Measurements from ENCODE around the gene TCF20.

The TCF20 gene

DNA sequence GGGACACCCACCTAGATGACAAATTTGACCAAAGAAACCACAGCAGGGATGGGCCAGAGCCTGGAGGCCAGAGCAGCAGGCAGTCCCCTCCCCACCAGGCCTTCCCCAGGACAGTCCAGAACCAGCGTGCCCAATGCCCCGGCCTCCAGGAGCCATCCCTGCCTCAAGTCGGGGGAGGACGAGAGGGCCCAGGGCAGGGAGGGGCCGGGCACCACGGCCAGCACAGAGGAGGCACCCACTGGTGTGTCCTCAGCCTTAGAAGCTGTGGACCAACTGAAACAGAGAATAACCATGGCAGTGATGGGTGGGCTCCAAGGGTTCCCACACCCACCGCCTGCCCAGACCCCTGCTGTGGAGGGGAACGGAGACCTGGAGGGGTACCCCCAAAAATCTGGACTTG lies 28.3 kb upstream of the TCF20 start:
- no peak for DNase-seq
- H3K4me3 Mint-ChIP-seq: no peak overlapping the region
- H3K9me3 Mint-ChIP-seq: no peaks in the 10 kb centered on the region
- no peaks in the 10 kb centered on the region for H3K36me3 Mint-ChIP-seq (ENCODE audit: low read depth)
- H3K27ac Mint-ChIP-seq: no peak overlapping the region
- H3K27me3 Mint-ChIP-seq (ENCODE audit: low read depth, poor library complexity): peaks cover 38% of the 10 kb centered on the region
- peaks cover 39% of the 10 kb centered on the region for H3K4me1 Mint-ChIP-seq
- TF ChIP-seq, protein P1, sequence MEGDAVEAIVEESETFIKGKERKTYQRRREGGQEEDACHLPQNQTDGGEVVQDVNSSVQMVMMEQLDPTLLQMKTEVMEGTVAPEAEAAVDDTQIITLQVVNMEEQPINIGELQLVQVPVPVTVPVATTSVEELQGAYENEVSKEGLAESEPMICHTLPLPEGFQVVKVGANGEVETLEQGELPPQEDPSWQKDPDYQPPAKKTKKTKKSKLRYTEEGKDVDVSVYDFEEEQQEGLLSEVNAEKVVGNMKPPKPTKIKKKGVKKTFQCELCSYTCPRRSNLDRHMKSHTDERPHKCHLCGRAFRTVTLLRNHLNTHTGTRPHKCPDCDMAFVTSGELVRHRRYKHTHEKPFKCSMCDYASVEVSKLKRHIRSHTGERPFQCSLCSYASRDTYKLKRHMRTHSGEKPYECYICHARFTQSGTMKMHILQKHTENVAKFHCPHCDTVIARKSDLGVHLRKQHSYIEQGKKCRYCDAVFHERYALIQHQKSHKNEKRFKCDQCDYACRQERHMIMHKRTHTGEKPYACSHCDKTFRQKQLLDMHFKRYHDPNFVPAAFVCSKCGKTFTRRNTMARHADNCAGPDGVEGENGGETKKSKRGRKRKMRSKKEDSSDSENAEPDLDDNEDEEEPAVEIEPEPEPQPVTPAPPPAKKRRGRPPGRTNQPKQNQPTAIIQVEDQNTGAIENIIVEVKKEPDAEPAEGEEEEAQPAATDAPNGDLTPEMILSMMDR (IDR thresholded peaks at IDR 0.05): no peak

DNA sequence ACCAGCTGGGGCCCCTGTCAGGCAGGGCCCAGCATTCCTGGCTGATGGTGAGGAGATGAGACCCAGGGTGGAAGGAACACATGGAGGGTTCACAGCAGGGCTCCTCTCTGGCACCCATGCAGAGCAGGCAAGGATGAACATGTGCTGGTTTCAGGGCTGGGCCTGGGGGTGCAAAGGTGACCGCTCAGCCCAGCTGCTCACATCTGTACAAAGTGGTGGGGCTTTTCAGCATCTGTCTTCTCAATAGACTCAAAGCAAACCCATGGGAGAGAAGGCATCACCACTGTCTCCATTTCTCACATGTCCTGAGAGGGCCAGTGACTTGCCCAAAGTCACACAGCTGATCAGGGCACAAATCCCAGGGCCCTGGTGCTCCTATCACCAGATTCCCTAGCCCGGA lies 27.3 kb upstream of the TCF20 start:
- TF ChIP-seq, protein P1 (IDR thresholded peaks at IDR 0.05): no peak
- Mint-ChIP-seq H3K4me3 (no peak overlapping the region), H3K4me1 (peaks cover 35% of the 10 kb centered on the region), H3K36me3 (ENCODE audit: low read depth) (no peaks in the 10 kb centered on the region), H3K27me3 (ENCODE audit: low read depth, poor library complexity) (peaks cover 30% of the 10 kb centered on the region), H3K9me3 (no peaks in the 10 kb centered on the region), H3K27ac (no peak overlapping the region)
- no peak for DNase-seq

DNA sequence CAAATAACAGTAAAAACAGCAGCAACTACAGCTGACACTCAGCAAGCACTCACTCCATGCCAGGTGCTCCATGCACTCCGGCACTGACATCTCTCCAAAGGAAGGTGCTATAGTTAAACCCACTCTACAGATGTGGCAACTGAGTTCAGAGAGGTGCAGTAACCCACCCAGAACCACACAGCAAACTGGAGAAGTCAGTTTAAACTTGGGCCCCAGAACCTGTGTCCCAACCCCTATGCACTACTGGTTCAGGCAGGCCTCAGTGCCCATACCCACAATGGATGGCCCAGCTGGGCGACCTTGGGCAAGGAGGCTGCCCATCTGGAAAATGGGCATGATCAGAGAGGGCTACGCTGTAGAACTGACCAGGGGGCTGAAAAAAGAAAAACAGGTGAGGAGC lies 26.4 kb upstream of the TCF20 start:
- Mint-ChIP-seq H3K36me3 (ENCODE audit: low read depth) (no peaks in the 10 kb centered on the region), H3K4me1 (peaks cover 43% of the 10 kb centered on the region)

DNA sequence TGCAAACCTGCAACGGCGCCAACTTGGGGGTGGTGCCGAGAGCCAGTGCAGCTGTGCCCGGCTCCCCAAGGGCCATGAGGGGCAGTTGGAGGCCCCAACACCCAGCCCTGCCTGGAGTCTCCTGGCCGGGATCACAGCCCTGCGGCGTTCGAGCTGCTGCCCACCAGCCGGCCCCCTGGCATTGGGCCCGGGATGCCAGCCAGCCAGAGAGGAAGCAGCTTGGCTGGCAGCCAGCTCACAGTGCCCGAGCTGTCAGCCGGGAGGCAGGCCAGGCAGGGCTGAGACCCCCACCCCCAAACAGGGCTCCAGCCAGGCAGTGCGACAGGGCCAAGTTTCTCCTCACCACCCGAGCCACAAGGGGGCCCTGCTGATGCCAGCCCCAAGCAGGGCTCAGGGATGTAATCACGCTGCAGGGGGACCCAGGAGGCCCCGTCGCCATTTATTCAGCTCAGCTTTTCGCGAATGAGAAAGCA lies 26.0 kb upstream of the TCF20 start:
- no peak for DNase-seq
- H3K4me3 Mint-ChIP-seq: no peak overlapping the region

More for the DNA sequence above, 26.4 kb upstream of the TCF20 start:
- Mint-ChIP-seq H3K9me3 (no peaks in the 10 kb centered on the region), H3K27me3 (ENCODE audit: low read depth, poor library complexity) (peaks cover 26% of the 10 kb centered on the region), H3K4me3 (no peak overlapping the region), H3K27ac (no peak overlapping the region)
- TF ChIP-seq, protein P1 (IDR thresholded peaks at IDR 0.05): no peak
- DNase-seq: no peak

DNA sequence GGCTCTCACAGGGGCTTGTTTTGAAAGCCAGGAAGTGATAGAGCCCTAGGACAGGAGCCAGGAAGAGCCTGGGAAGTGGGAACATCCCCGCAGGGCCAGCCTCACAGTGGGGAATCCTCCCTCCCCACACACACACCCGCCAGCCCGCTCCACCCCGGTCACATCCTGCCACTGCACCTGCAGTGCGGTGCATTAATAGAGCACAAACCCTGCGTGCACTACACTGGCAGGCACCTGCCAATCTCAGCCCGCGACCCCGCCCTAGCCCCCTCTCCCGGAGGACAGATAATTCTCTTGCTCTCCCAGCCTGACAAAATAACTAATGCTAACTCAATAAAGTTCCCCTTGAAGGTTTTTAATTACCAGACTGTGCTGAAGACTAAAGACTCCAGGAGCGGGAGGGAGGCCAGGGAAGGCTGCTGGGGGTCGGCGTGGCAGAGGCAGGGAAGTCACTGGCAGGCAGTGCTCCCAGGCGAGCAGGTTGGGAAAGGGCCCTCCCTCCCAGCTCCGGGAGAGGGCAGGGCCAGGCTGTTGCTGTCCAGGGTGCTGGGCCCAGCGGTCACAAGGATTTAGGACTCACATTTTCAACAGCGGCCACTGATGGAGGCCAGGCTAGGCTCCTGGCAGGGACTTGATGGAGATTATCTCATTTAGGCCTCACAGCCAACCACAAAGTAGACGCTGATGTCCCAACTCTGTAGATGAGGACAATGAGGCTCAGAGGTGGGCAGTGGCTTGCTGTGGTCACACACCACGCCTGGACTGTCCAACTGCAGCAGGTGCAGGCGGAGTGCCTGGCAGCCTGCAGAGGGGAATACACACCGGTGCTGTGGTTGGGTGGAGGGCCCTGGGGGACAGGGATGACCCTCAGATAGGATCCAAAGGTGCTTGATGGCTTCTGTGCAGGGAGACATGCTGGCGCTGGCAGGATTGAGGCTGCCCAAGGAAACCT lies 23.9 kb upstream of the TCF20 start:
- no peaks in the 10 kb centered on the region for H3K9me3 Mint-ChIP-seq
- no peak overlapping the region for H3K4me3 Mint-ChIP-seq
- H3K36me3 Mint-ChIP-seq (ENCODE audit: low read depth): no peaks in the 10 kb centered on the region
- H3K27me3 Mint-ChIP-seq (ENCODE audit: low read depth, poor library complexity): peaks cover 24% of the 10 kb centered on the region
- H3K27ac Mint-ChIP-seq: no peak overlapping the region
- DNase-seq: peak; percentile 91
- H3K4me1 Mint-ChIP-seq: peaks cover 39% of the 10 kb centered on the region
- TF ChIP-seq, protein P1 (IDR thresholded peaks at IDR 0.05): no peak

More for the DNA sequence above, 26.0 kb upstream of the TCF20 start:
- peaks cover 45% of the 10 kb centered on the region for H3K4me1 Mint-ChIP-seq
- no peak overlapping the region for H3K27ac Mint-ChIP-seq
- TF ChIP-seq, protein P1 (IDR thresholded peaks at IDR 0.05): no peak
- H3K36me3 Mint-ChIP-seq (ENCODE audit: low read depth): no peaks in the 10 kb centered on the region
- H3K27me3 Mint-ChIP-seq (ENCODE audit: low read depth, poor library complexity): peaks cover 25% of the 10 kb centered on the region
- H3K9me3 Mint-ChIP-seq: no peaks in the 10 kb centered on the region

Data from nephron progenitor cell (in vitro differentiated cells).